GM18868 (cell line): Measurements from ENCODE around the gene MYBPC2.

Experiments used
- ATAC-seq: cut with Tn5 transposase; IDR thresholded peaks from one replicate; pipeline ENCODE4 v1.9.1; 2021; ENCODE audit warnings: mild to moderate bottlenecking, moderate library complexity; ENCODE audit not compliant: unreplicated experiment

MYBPC2 gene

GRCh38 chr19:50496189-50497021 is 63.7 kb downstream of the MYBPC2 start:
- ATAC-seq: no peak

- no peak for ATAC-seq
These were observed 64.3 kb downstream of the MYBPC2 start for GRCh38 chr19:50497022-50497405.

GRCh38 chr19:50498219-50499056 is 65.7 kb downstream of the MYBPC2 start:
- ATAC-seq: no peak

GRCh38 chr19:50500060-50500752 is 67.5 kb downstream of the MYBPC2 start:
- no peak for ATAC-seq

GRCh38 chr19:50500753-50501151 is 68.1 kb downstream of the MYBPC2 start:
- no peak for ATAC-seq

GRCh38 chr19:50501186-50501567 is 68.5 kb downstream of the MYBPC2 start:
- ATAC-seq: no peak

- ATAC-seq: no peak
These were observed 69.1 kb downstream of the MYBPC2 start for GRCh38 chr19:50501568-50502475.

- ATAC-seq: no peak
These were observed 73.3 kb downstream of the MYBPC2 start for GRCh38 chr19:50505856-50506611.

- no peak for ATAC-seq
These were observed 74.0 kb downstream of the MYBPC2 start for GRCh38 chr19:50506700-50507099.

- ATAC-seq: no peak
These were observed 74.7 kb downstream of the MYBPC2 start for GRCh38 chr19:50507376-50507775.

GRCh38 chr19:50508843-50509190 is 76.1 kb downstream of the MYBPC2 start:
- no peak for ATAC-seq

GRCh38 chr19:50509366-50509765 is 76.7 kb downstream of the MYBPC2 start:
- ATAC-seq: no peak

- no peak for ATAC-seq
These were observed 77.5 kb downstream of the MYBPC2 start for GRCh38 chr19:50510121-50510670.

- ATAC-seq: peak; percentile 29
These were observed 78.0 kb downstream of the MYBPC2 start for GRCh38 chr19:50510700-50511068.

GRCh38 chr19:50511069-50511822 is 78.6 kb downstream of the MYBPC2 start, which contains the start of gene JOSD2:
TSS of gene JOSD2 (minus strand) at chr19:50511191. CDS start at chr19:50510431, 760 bp downstream.
- peak; percentile 81 for ATAC-seq

GRCh38 chr19:50512112-50512998 is 79.7 kb downstream of the MYBPC2 start:
- no peak for ATAC-seq

- ATAC-seq: no peak
These were observed 80.5 kb downstream of the MYBPC2 start for GRCh38 chr19:50512999-50513745.
